ENCODE results near the gene TACC2. TPM values are rescaled to one million over a fixed set of nuclear protein-coding genes. Genes with fewer than 3 reads are reported as not detected.

TACC2 gene
- total RNA-seq, 1 donor from 2014 or later: 400 TPM

- H3K27ac ChIP-seq (replicated peaks): no peak overlapping the region
- intact Hi-C loops (cut with micrococcal nuclease): no loop called here
- H3K9me3 ChIP-seq (replicated peaks): no peaks in the 10 kb centered on the region
- no peak overlapping the region for H3K4me3 ChIP-seq
- TF ChIP-seq, protein P1, sequence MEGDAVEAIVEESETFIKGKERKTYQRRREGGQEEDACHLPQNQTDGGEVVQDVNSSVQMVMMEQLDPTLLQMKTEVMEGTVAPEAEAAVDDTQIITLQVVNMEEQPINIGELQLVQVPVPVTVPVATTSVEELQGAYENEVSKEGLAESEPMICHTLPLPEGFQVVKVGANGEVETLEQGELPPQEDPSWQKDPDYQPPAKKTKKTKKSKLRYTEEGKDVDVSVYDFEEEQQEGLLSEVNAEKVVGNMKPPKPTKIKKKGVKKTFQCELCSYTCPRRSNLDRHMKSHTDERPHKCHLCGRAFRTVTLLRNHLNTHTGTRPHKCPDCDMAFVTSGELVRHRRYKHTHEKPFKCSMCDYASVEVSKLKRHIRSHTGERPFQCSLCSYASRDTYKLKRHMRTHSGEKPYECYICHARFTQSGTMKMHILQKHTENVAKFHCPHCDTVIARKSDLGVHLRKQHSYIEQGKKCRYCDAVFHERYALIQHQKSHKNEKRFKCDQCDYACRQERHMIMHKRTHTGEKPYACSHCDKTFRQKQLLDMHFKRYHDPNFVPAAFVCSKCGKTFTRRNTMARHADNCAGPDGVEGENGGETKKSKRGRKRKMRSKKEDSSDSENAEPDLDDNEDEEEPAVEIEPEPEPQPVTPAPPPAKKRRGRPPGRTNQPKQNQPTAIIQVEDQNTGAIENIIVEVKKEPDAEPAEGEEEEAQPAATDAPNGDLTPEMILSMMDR (IDR thresholded peaks at IDR 0.05; ENCODE audit: borderline replicate concordance): no peak
- H3K36me3 ChIP-seq: peaks cover 94% of the 10 kb centered on the region
- H3K4me1 ChIP-seq: peaks cover 40% of the 10 kb centered on the region
- no peak for DNase-seq
- no peaks in the 10 kb centered on the region for H3K27me3 ChIP-seq (ENCODE audit: low read depth)
Measured at GRCh38 chr10:122229666-122230065, 240.7 kb downstream of the TACC2 start.

DNA sequence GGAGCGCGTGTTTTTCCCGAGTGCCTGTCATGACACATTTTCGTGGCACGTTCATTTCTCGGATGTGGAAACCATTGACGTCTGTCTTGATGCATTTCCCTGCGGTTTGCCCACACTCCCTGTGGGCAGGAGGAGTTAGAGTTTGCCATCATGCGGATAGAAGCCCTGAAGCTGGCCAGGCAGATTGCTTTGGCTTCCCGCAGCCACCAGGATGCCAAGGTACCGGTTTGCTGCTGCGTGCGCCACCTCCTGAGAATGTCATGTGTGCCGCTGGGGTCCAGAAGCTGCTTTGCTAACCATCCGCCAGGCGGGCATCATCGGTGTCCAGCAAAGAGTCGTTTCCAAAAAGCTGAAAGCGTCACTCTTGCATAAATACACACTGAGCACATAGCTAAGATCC is 241.3 kb downstream of the TACC2 start:
- Histone ChIP-seq H3K4me1 (peaks cover 40% of the 10 kb centered on the region), H3K27me3 (ENCODE audit: low read depth) (no peaks in the 10 kb centered on the region), H3K4me3 (no peak overlapping the region), H3K27ac (replicated peaks) (no peak overlapping the region), H3K36me3 (peaks cover 88% of the 10 kb centered on the region), H3K9me3 (replicated peaks) (no peaks in the 10 kb centered on the region)
- TF ChIP-seq, protein P1 (IDR thresholded peaks at IDR 0.05; ENCODE audit: borderline replicate concordance): no peak
- intact Hi-C loops (cut with micrococcal nuclease): no loop called here
- DNase-seq: no peak

GRCh38 chr10:122232769-122233168 is 243.8 kb downstream of the TACC2 start:
- Histone ChIP-seq H3K4me3 (no peak overlapping the region), H3K27me3 (ENCODE audit: low read depth) (no peaks in the 10 kb centered on the region), H3K4me1 (peaks cover 27% of the 10 kb centered on the region), H3K36me3 (peaks cover 86% of the 10 kb centered on the region), H3K27ac (replicated peaks) (peak overlapping the region; percentile 65), H3K9me3 (replicated peaks) (no peaks in the 10 kb centered on the region)
- DNase-seq: no peak
- TF ChIP-seq, protein P1 (IDR thresholded peaks at IDR 0.05; ENCODE audit: borderline replicate concordance): no peak
- intact Hi-C loops (cut with micrococcal nuclease): no loop called here

- DNase-seq: peak; percentile 70
- Histone ChIP-seq H3K4me3 (no peak overlapping the region), H3K9me3 (replicated peaks) (no peaks in the 10 kb centered on the region), H3K27me3 (ENCODE audit: low read depth) (no peaks in the 10 kb centered on the region), H3K36me3 (peaks cover 86% of the 10 kb centered on the region), H3K4me1 (peaks cover 27% of the 10 kb centered on the region), H3K27ac (replicated peaks) (peak overlapping the region; percentile 65)
- TF ChIP-seq, protein P1 (IDR thresholded peaks at IDR 0.05; ENCODE audit: borderline replicate concordance): no peak
- intact Hi-C loops (cut with micrococcal nuclease): no loop called here
Measured at GRCh38 chr10:122233857-122234348, 244.9 kb downstream of the TACC2 start.

DNA sequence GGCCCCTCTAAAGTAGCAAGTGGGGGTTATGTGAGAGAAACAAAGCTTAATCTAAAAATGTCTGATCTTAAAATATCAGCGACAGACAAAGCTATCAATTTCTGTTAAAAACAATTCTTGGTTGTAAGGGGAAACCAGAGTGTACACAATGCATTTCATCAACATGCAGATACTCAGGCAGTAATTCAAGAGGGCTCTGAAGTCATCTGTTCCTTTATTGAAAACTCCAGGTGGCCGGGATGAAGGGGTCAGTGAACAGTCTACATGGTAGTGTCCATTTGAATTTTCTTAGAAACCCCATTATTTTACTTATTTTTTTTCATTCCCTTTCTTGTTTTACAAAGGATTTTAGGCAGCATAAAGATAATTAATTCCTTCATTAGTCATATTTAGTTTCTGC is 245.5 kb downstream of the TACC2 start:
- Histone ChIP-seq H3K9me3 (replicated peaks) (no peaks in the 10 kb centered on the region), H3K36me3 (peaks cover 86% of the 10 kb centered on the region), H3K4me1 (peaks cover 27% of the 10 kb centered on the region), H3K27me3 (ENCODE audit: low read depth) (no peaks in the 10 kb centered on the region), H3K4me3 (no peak overlapping the region), H3K27ac (replicated peaks) (peak overlapping the region; percentile 65)
- no peak for DNase-seq
- TF ChIP-seq, protein P1 (IDR thresholded peaks at IDR 0.05; ENCODE audit: borderline replicate concordance): no peak
- intact Hi-C loops (cut with micrococcal nuclease): no loop called here
